Nephron progenitor cell (in vitro differentiated cells): ENCODE measurements around the gene TYMS.

Experiments used
- DNase-seq: peaks from one replicate; pipeline ENCODE4 v3.0.0; 2021
- H3K27ac Mint-ChIP-seq: 2 replicates; pipeline ENCODE4 v1.8.0; 2021; ENCODE audit warnings: mild to moderate bottlenecking, moderate library complexity, mixed read lengths
- H3K27me3 Mint-ChIP-seq: 2 replicates; pipeline ENCODE4 v1.8.0; 2021; ENCODE audit warnings: mild to moderate bottlenecking, low read depth, mixed read lengths; ENCODE audit not compliant: poor library complexity
- H3K36me3 Mint-ChIP-seq: 2 replicates; pipeline ENCODE4 v1.8.0; 2021; ENCODE audit warnings: low read depth, mixed read lengths
- H3K4me1 Mint-ChIP-seq: 2 replicates; pipeline ENCODE4 v1.8.0; 2021; ENCODE audit warnings: mixed read lengths
- H3K4me3 Mint-ChIP-seq: 2 replicates; pipeline ENCODE4 v1.8.0; 2021; ENCODE audit warnings: mild to moderate bottlenecking, moderate library complexity, mixed read lengths
- H3K9me3 Mint-ChIP-seq: 2 replicates; pipeline ENCODE4 v1.8.0; 2021; ENCODE audit warnings: mild to moderate bottlenecking, moderate library complexity, mixed read lengths
- TF ChIP-seq, protein P1 (sequence below): fragments of 200-600 bp; sonication (generic); IDR thresholded peaks from 2 replicates; pipeline ENCODE4 v1.5.0; 2021; ENCODE audit warnings: antibody characterized with exemption

TYMS gene

GRCh38 chr18:649341-649740, 8.1 kb upstream of the TYMS start:
- Mint-ChIP-seq H3K27me3 (no peaks in the 10 kb centered on the region), H3K27ac (no peak overlapping the region), H3K4me1 (no peaks in the 10 kb centered on the region), H3K4me3 (no peak overlapping the region), H3K36me3 (no peaks in the 10 kb centered on the region), H3K9me3 (no peaks in the 10 kb centered on the region)
- no peak for DNase-seq
- TF ChIP-seq, protein P1, sequence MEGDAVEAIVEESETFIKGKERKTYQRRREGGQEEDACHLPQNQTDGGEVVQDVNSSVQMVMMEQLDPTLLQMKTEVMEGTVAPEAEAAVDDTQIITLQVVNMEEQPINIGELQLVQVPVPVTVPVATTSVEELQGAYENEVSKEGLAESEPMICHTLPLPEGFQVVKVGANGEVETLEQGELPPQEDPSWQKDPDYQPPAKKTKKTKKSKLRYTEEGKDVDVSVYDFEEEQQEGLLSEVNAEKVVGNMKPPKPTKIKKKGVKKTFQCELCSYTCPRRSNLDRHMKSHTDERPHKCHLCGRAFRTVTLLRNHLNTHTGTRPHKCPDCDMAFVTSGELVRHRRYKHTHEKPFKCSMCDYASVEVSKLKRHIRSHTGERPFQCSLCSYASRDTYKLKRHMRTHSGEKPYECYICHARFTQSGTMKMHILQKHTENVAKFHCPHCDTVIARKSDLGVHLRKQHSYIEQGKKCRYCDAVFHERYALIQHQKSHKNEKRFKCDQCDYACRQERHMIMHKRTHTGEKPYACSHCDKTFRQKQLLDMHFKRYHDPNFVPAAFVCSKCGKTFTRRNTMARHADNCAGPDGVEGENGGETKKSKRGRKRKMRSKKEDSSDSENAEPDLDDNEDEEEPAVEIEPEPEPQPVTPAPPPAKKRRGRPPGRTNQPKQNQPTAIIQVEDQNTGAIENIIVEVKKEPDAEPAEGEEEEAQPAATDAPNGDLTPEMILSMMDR = no peak

GRCh38 chr18:650428-650858, 7.0 kb upstream of the TYMS start:
- TF ChIP-seq, protein P1 = no peak
- no peaks in the 10 kb centered on the region for H3K4me1 Mint-ChIP-seq
- peaks cover 2% of the 10 kb centered on the region for H3K9me3 Mint-ChIP-seq
- peak overlapping the region; percentile 10 for H3K27ac Mint-ChIP-seq
- DNase-seq = no peak
- H3K4me3 Mint-ChIP-seq = no peak overlapping the region
- H3K27me3 Mint-ChIP-seq = no peaks in the 10 kb centered on the region
- peaks cover 2% of the 10 kb centered on the region for H3K36me3 Mint-ChIP-seq

GRCh38 chr18:652131-652530, 5.3 kb upstream of the TYMS start:
- no peaks in the 10 kb centered on the region for H3K4me1 Mint-ChIP-seq
- H3K4me3 Mint-ChIP-seq = no peak overlapping the region
- H3K9me3 Mint-ChIP-seq = peaks cover 12% of the 10 kb centered on the region
- no peaks in the 10 kb centered on the region for H3K27me3 Mint-ChIP-seq
- H3K36me3 Mint-ChIP-seq = peaks cover 5% of the 10 kb centered on the region
- no peak overlapping the region for H3K27ac Mint-ChIP-seq
- DNase-seq = no peak
- TF ChIP-seq, protein P1 = no peak

- Mint-ChIP-seq H3K4me3 (no peak overlapping the region), H3K27ac (no peak overlapping the region), H3K4me1 (peaks cover 4% of the 10 kb centered on the region), H3K36me3 (peaks cover 9% of the 10 kb centered on the region), H3K27me3 (peaks cover under 1% of the 10 kb centered on the region), H3K9me3 (peaks cover 12% of the 10 kb centered on the region)
- DNase-seq = no peak
- TF ChIP-seq, protein P1 = no peak
These were observed 3.9 kb upstream of the TYMS start for GRCh38 chr18:653512-653911.

GRCh38 chr18:654601-655000, 2.9 kb upstream of the TYMS start:
- Mint-ChIP-seq H3K9me3 (peaks cover 12% of the 10 kb centered on the region), H3K36me3 (peaks cover 20% of the 10 kb centered on the region), H3K4me1 (peaks cover 15% of the 10 kb centered on the region), H3K4me3 (no peak overlapping the region), H3K27me3 (peaks cover 7% of the 10 kb centered on the region), H3K27ac (no peak overlapping the region)
- no peak for DNase-seq
- TF ChIP-seq, protein P1 = no peak

DNA sequence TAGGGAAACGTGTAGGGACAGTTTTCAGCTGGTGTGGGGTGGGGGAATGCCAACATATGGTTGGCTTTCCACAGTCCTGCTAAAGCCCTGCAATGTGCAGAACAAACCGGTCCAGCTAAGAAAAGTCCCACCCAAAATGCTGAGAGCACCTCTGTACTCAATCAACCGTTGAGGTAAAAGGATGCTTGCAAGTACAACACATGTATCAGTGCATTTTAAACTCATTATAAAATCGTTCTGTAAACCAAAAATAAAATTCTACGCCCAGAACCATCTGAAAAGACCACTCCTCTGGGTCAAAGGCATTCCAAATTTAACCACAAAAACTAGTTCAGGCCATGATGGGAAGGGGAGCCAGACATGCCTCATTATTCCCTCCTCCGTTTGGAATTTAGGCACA, 2.0 kb upstream of the TYMS start:
- peaks cover 21% of the 10 kb centered on the region for H3K4me1 Mint-ChIP-seq
- DNase-seq = no peak
- peak overlapping the region; percentile 59 for H3K4me3 Mint-ChIP-seq
- no peak overlapping the region for H3K27ac Mint-ChIP-seq
- TF ChIP-seq, protein P1 = no peak
- peaks cover 28% of the 10 kb centered on the region for H3K36me3 Mint-ChIP-seq
- peaks cover 17% of the 10 kb centered on the region for H3K9me3 Mint-ChIP-seq
- peaks cover 7% of the 10 kb centered on the region for H3K27me3 Mint-ChIP-seq
